ENCODE measurements around the gene PPP1CA. TPM values are rescaled to one million over a fixed set of nuclear protein-coding genes. Genes with fewer than 3 reads are reported as not detected.

PPP1CA gene
- total and polyA plus RNA-seq, 12 donors = 105 to 289 (median 151) TPM

- Histone ChIP-seq H3K36me3 (replicated peaks in 1 of 2) (no peaks in the 10 kb centered on the region), H3K27me3 (no peaks in the 10 kb centered on the region), H3K4me3 (no peak overlapping the region), H3K9me3 (replicated peaks in 1 of 3) (no peaks in the 10 kb centered on the region), H3K27ac (no peak overlapping the region), H3K4me1 (replicated peaks in 1 of 2) (no peaks in the 10 kb centered on the region)
- WGBS, 4 donors = 41 to 50% (median 42%) methylated on average over 11 to 16 of the region's 16 CpGs
- TF ChIP-seq CTCF (IDR thresholded peaks at IDR 0.05) (peak; percentile 95 to 99 (median 98)), POLR2A (IDR thresholded peaks at IDR 0.05) (no peak)
- peak; percentile 72 to 92 (median 82) for DNase-seq
- intact Hi-C loops (cut with DNase I) = loop anchor here (2.0 to 5.0 kb wide), 2 partner anchors 30 to 35 kb away; partner anchors contain the start of gene POLD4 (in 1 of the 2)
Observed at GRCh38 chr11:67382276-67383136, 19.2 kb downstream of the PPP1CA start.

- H3K4me1 ChIP-seq (replicated peaks in 1 of 2) = no peaks in the 10 kb centered on the region
- WGBS, 4 donors = 65 to 73% (median 69%) methylated on average over 13 of the region's 13 CpGs
- intact Hi-C loops (cut with DNase I) = loop anchor here in 1 of 2 donors (5.0 kb wide), 1 partner anchor 34 kb away; no protein-coding TSS in a partner anchor
- no peaks in the 10 kb centered on the region for H3K27me3 ChIP-seq
- TF ChIP-seq POLR2A (IDR thresholded peaks at IDR 0.05) (no peak), CTCF (IDR thresholded peaks at IDR 0.05) (no peak)
- no peaks in the 10 kb centered on the region for H3K9me3 ChIP-seq (replicated peaks in 1 of 3)
- H3K27ac ChIP-seq = no peak overlapping the region
- H3K4me3 ChIP-seq = no peak overlapping the region
- DNase-seq = peak in 2 of 7 donors; percentile 22 to 41
- H3K36me3 ChIP-seq (replicated peaks in 1 of 2) = no peaks in the 10 kb centered on the region
Observed at GRCh38 chr11:67381244-67381972, 20.2 kb downstream of the PPP1CA start.

- peaks cover 4 to 6% of the 10 kb centered on the region in 2 donors for H3K4me1 ChIP-seq (replicated peaks in 1 of 2)
- H3K27ac ChIP-seq = no peak overlapping the region
- H3K36me3 ChIP-seq (replicated peaks in 1 of 2) = no peaks in the 10 kb centered on the region
- intact Hi-C loops (cut with DNase I) = loop anchor here in 1 of 2 donors (5.0 kb wide), 1 partner anchor 32 kb away; no protein-coding TSS in a partner anchor
- TF ChIP-seq POLR2A (IDR thresholded peaks at IDR 0.05) = no peak
- no peak for TF ChIP-seq CTCF (IDR thresholded peaks at IDR 0.05)
- no peaks in the 10 kb centered on the region for H3K9me3 ChIP-seq (replicated peaks in 1 of 3)
- 70 to 77% (median 73%) methylated on average over 18 to 23 of the region's 23 CpGs for WGBS, 4 donors
- H3K4me3 ChIP-seq = no peak overlapping the region
- H3K27me3 ChIP-seq = no peaks in the 10 kb centered on the region
- DNase-seq = peak in 2 of 7 donors; percentile 39 to 49
Observed at GRCh38 chr11:67379061-67380058, 22.3 kb downstream of the PPP1CA start.
